ENCODE data around the gene SYNJ1. TPM values are rescaled to one million over a fixed set of nuclear protein-coding genes. Genes with fewer than 3 reads are reported as not detected.
"Not testable (repeated sequence)": the region's sequence is repeated elsewhere in the genome, so short reads cannot be mapped to it uniquely, and the experiment has no call there.

SYNJ1 gene
- total RNA-seq, 1 experiment from 2014 or later, result 5.8 TPM

DNA sequence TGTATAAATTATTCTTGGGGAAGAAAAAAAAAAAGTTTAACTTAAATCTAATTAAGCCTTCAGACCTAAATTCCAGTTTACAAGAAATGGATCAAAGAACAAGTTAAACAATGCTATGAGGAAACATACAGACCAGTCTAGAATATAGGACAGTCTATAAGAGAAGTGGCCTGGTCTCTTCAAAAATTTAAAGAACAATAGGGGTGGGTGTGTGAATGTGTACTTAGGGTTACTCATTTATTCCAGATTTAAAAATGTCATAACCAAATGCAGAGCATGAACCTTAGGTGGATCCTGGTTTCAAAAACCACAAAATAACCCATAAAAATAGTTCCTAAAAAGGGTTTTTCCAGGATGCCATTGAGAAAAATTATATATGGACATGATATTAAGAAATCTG lies 21.8 kb upstream of the SYNJ1 start:
- Histone ChIP-seq H3K4me1 (replicated peaks) (no peaks in the 10 kb centered on the region), H3K27me3 (replicated peaks) (no peaks in the 10 kb centered on the region), H3K36me3 (peaks cover 84% of the 10 kb centered on the region), H3K27ac (no peak overlapping the region), H3K9me3 (replicated peaks) (no peaks in the 10 kb centered on the region), H3K4me3 (no peak overlapping the region)
- no peak for DNase-seq (ENCODE audit: low read depth in 1 of 2, low spot score in 2 of 2)

DNA sequence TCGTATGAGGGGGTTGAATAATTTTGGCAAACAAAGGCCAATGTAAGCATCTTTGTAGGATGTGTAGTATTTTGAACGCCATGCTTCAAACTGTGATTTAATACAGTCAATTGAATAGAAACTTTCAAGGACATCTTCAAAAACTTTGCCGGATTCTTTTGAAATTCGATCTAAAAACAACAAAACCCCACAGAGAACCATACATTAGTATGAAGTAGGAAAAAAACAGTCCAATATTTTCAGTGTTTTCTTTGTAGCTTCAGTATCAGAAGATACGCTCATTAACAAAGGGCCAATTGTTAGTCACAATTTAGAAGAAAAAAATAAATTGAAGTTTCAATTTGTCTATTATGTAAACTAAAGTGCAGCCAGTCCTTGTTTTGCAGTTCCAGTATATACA lies 20.7 kb upstream of the SYNJ1 start:
- no peaks in the 10 kb centered on the region for H3K4me1 ChIP-seq (replicated peaks)
- no peaks in the 10 kb centered on the region for H3K27me3 ChIP-seq (replicated peaks)
- no peak overlapping the region for H3K27ac ChIP-seq
- DNase-seq (ENCODE audit: low read depth in 1 of 2, low spot score in 2 of 2), result no peak
- H3K9me3 ChIP-seq (replicated peaks), result no peaks in the 10 kb centered on the region
- no peak overlapping the region for H3K4me3 ChIP-seq
- peaks cover 82% of the 10 kb centered on the region for H3K36me3 ChIP-seq

DNA sequence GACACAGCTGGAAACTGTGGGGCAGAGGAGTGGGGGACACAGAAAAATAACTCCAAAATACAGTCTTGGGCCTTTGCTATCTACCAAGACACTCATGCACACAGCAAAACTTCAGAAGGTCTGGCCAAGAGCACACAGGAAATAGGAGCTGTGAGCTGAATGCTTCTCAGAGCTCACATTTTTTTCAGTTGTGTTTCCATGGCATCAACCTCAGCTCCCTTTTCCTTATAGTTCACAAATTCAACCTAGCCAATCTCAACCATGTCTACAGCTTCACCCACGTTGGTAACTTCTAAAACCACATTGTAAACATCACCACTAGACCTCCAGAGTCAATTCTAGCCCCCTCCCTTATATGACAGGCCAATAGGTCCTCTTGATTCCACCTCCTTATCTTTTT lies 19.6 kb upstream of the SYNJ1 start:
- H3K4me3 ChIP-seq, result no peak overlapping the region
- H3K4me1 ChIP-seq (replicated peaks), result no peaks in the 10 kb centered on the region
- peaks cover 85% of the 10 kb centered on the region for H3K36me3 ChIP-seq
- no peak for DNase-seq (ENCODE audit: low read depth in 1 of 2, low spot score in 2 of 2)
- H3K27me3 ChIP-seq (replicated peaks), result no peaks in the 10 kb centered on the region
- H3K9me3 ChIP-seq (replicated peaks), result no peaks in the 10 kb centered on the region
- H3K27ac ChIP-seq, result no peak overlapping the region

DNA sequence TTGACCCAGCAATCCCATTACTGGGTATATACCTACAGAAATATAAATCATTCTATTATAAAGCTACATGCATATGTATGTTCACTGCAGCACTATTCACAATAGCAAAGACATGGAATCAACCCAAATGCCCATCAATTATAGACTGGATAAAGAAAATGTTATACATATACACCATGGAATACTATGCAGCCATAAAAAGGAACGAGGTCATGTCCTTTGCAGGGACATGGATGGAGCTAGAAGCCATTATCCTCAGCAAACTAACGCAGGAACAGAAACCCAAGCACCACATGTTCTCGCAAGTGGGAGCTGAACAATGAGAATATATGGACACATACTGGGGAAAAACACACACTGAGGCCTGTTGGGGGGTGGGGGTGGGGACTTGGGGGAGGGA lies 18.9 kb upstream of the SYNJ1 start:
- H3K27ac ChIP-seq; H3K4me1 ChIP-seq (replicated peaks); H3K4me3 ChIP-seq; DNase-seq (ENCODE audit: low read depth in 1 of 2, low spot score in 2 of 2); H3K9me3 ChIP-seq (replicated peaks); H3K27me3 ChIP-seq (replicated peaks): not testable (repeated sequence)
- H3K36me3 ChIP-seq, result peaks cover 85% of the 10 kb centered on the region

DNA sequence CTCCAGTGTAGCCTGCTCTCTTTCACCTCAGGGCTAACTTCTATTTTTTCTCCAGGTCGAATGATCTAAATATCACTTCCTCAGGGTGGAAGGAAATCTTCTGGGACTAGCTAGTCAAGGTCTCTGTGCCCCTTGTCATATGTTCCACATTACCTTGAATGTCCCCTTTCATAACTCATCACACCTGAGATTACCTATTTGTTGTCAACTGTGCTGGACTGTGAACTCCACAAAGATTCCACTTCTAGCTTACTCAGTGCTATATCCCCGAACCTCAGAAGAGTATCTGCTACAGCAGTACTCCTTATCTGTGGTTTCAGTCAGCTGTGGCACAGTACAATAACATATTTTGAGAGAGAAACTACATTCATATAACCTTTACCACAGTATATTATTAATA lies 14.6 kb upstream of the SYNJ1 start:
- peaks cover 77% of the 10 kb centered on the region for H3K36me3 ChIP-seq
- H3K27ac ChIP-seq, result no peak overlapping the region
- no peaks in the 10 kb centered on the region for H3K27me3 ChIP-seq (replicated peaks)
- no peaks in the 10 kb centered on the region for H3K9me3 ChIP-seq (replicated peaks)
- DNase-seq (ENCODE audit: low read depth in 1 of 2, low spot score in 2 of 2), result no peak
- H3K4me1 ChIP-seq (replicated peaks), result no peaks in the 10 kb centered on the region
- H3K4me3 ChIP-seq, result no peak overlapping the region

DNA sequence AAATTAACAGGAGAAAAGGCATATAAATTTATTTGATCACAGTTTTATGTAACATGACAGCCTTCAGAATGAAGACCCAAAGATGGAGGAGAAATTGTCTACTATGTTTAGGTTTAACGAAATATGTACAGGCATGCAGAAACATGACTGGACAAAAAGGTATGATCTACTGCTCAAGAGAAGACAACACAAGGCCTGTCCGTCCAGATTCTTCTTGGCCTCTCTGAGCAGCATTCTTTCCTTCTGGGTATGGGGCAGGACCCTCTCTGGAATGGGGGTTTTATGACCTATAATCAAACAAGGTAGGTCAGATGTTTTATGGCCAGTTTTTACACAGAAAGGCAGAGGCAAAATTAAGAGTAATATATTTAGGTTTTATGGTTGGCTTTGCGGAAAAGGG lies 13.5 kb upstream of the SYNJ1 start:
- H3K27me3 ChIP-seq (replicated peaks), result no peaks in the 10 kb centered on the region
- no peaks in the 10 kb centered on the region for H3K4me1 ChIP-seq (replicated peaks)
- H3K36me3 ChIP-seq, result peaks cover 78% of the 10 kb centered on the region
- DNase-seq (ENCODE audit: low read depth in 1 of 2, low spot score in 2 of 2), result no peak
- no peak overlapping the region for H3K4me3 ChIP-seq
- H3K9me3 ChIP-seq (replicated peaks), result no peaks in the 10 kb centered on the region
- H3K27ac ChIP-seq, result no peak overlapping the region

DNA sequence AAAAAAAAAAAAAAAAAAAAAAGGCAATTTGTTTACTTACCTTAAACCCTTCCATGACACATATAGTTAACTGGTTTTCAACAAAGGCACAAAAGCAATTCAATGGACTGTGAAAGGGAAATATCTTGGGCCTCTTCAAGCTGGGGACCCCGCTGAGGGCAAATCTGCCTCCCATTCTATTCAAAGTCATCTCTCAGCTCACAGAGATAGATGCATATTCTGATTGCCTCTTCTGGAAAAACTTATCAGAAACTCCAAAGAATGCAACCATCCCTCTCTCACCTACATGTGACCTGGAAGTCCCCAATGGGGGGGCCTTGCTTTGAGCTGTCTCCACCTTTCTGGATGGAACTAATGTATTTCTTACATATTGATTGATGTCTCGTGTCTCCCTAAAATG lies 12.1 kb upstream of the SYNJ1 start:
- no peak overlapping the region for H3K4me3 ChIP-seq
- no peak for DNase-seq (ENCODE audit: low read depth in 1 of 2, low spot score in 2 of 2)
- H3K4me1 ChIP-seq (replicated peaks), result no peaks in the 10 kb centered on the region
- no peaks in the 10 kb centered on the region for H3K27me3 ChIP-seq (replicated peaks)
- no peaks in the 10 kb centered on the region for H3K9me3 ChIP-seq (replicated peaks)
- no peak overlapping the region for H3K27ac ChIP-seq
- H3K36me3 ChIP-seq, result peaks cover 67% of the 10 kb centered on the region

DNA sequence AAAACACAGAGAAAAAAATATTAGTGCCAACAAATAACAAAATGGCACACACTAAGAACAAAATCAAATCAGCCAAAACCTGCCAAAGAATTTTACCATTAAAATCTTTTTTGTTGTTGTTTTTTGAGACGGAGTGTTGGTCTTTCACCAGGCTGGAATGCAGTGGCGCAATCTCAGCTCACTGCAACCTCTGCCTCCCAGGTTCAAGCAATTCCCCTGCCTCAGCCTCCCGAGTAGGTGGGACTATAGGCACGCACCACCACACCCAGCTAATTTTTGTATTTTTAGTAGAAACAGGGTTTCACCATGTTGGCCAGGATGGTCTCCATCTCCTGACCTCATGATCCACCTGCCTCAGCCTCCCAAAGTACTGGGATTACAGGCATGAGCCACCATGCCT lies 8.3 kb upstream of the SYNJ1 start:
- H3K36me3 ChIP-seq, result peaks cover 50% of the 10 kb centered on the region
- not testable (repeated sequence) for H3K4me1 ChIP-seq (replicated peaks)

DNA sequence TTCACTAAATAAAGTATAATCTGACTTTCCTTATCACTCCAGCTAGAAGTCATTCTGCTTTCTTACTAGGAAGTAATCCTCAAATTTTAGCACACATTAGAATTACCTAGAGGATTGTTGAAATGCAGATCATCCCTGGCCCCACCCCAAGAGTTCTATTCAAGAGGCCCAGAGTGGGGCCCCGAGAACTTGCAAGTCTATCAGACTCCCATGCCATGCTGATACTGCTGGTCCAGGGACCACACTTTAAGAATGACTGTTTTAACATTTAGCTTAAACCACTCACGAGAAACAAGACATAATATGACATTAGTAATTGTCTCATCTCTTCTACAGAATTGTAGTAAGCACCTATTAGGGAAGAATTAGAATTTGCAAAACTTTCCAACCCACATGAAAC lies 7.7 kb upstream of the SYNJ1 start:
- Histone ChIP-seq H3K36me3 (peaks cover 47% of the 10 kb centered on the region), H3K4me3 (no peak overlapping the region), H3K9me3 (replicated peaks) (no peaks in the 10 kb centered on the region), H3K4me1 (replicated peaks) (no peaks in the 10 kb centered on the region), H3K27me3 (replicated peaks) (no peaks in the 10 kb centered on the region), H3K27ac (no peak overlapping the region)
- no peak for DNase-seq (ENCODE audit: low read depth in 1 of 2, low spot score in 2 of 2)

More for the DNA sequence above, 8.3 kb upstream of the SYNJ1 start:
- not testable (repeated sequence) for H3K27ac ChIP-seq; DNase-seq (ENCODE audit: low read depth in 1 of 2, low spot score in 2 of 2); H3K9me3 ChIP-seq (replicated peaks); H3K4me3 ChIP-seq; H3K27me3 ChIP-seq (replicated peaks)

DNA sequence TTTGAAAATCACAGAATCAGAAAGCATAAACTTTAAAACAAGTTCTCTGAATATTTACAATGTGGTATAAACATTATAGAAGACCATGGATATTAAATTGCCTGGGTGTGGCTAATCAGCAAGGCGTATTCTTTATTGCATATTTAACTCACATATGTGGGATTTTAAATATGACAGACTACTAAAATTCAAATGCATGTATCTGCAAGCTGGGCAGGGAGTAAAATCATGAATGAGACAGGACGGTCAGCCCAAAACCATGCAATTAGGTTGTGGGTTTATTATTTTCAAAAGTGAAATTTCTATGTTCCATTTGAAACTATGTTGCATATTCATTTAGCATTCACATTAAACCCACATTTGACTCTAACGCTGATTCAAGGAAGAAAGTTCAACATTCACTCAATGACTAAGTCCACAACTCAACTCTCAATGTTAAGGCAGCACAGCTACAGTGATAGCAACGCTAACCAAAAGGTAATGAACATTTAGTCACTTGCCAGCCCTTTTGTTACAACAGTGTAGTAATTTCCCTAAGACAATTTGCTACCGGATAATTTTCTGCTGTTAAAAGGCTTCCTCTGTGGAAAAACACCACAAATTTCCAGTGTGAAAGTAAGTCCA lies 6.3 kb upstream of the SYNJ1 start:
- H3K36me3 ChIP-seq, result peaks cover 37% of the 10 kb centered on the region
- DNase-seq (ENCODE audit: low read depth in 1 of 2, low spot score in 2 of 2), result no peak
- H3K4me3 ChIP-seq, result no peak overlapping the region
- no peaks in the 10 kb centered on the region for H3K9me3 ChIP-seq (replicated peaks)
- H3K4me1 ChIP-seq (replicated peaks), result no peaks in the 10 kb centered on the region
- no peaks in the 10 kb centered on the region for H3K27me3 ChIP-seq (replicated peaks)
- no peak overlapping the region for H3K27ac ChIP-seq

DNA sequence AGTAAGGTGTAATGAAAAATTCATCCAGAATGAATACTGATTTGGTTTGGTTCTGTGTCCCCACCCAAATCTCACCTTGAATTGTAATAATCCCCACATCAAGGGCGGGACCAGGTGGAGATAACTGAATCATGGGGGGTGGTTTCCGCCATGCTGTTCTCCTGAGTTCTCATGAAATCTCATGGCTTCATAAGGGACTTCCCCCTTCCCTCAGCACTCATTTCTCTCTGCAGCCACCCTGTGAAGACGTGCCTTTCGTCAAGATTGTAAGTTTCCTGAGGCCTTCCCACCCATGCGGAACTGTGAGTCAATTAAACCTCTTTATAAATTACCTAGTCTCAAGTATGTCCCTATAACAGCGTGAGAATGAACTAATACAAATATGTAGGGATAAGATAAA lies 5.5 kb upstream of the SYNJ1 start:
- H3K4me3 ChIP-seq, result no peak overlapping the region
- H3K27ac ChIP-seq, result no peak overlapping the region
- DNase-seq (ENCODE audit: low read depth in 1 of 2, low spot score in 2 of 2), result no peak
- H3K9me3 ChIP-seq (replicated peaks), result no peaks in the 10 kb centered on the region
- H3K36me3 ChIP-seq, result peaks cover 32% of the 10 kb centered on the region
- H3K27me3 ChIP-seq (replicated peaks), result no peaks in the 10 kb centered on the region
- peaks cover 6% of the 10 kb centered on the region for H3K4me1 ChIP-seq (replicated peaks)

DNA sequence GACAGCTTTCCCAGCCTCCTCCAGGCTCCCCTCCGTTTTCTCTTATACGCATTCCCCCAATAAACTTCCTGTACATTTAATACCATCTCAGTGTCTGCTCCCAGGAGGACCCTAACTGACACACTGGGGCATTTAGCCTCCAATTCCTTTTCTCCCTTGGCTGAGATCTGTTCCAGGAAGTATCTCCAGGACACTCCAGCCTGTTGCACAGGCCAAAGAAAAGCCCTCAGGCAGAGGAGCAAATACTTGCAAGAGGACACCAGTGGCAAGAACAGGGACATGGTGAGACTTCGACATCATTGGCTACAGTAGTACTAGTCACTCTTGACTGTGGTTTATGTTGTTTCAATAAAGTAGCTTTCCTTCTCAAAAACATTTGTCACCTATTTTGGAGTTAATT lies 4.7 kb upstream of the SYNJ1 start:
- DNase-seq (ENCODE audit: low read depth in 1 of 2, low spot score in 2 of 2), result no peak
- H3K9me3 ChIP-seq (replicated peaks), result no peaks in the 10 kb centered on the region
- H3K27ac ChIP-seq, result no peak overlapping the region
- H3K36me3 ChIP-seq, result peaks cover 28% of the 10 kb centered on the region
- H3K4me3 ChIP-seq, result no peak overlapping the region
- no peaks in the 10 kb centered on the region for H3K27me3 ChIP-seq (replicated peaks)
- H3K4me1 ChIP-seq (replicated peaks), result peaks cover 7% of the 10 kb centered on the region

DNA sequence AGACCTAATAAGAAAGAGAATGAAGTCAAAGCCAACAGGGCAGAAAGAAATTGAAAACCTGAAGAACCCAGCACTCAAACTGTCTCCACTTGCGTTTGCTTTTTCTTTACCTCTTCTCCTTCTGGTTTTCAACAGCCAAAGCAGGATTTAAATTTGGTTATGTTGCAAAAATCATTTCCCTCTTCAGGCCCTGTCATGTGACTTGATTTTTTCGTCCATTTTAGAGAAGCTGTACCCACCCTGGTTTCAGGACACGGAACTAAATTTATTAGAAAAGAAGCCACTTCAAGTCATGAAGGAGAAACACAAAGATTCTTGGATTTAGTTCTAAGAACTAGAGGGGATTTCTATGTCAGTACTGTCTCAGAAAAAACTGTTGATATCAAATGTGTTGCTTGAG lies 1.0 kb upstream of the SYNJ1 start:
- H3K27ac ChIP-seq, result no peak overlapping the region
- no peaks in the 10 kb centered on the region for H3K9me3 ChIP-seq (replicated peaks)

DNA sequence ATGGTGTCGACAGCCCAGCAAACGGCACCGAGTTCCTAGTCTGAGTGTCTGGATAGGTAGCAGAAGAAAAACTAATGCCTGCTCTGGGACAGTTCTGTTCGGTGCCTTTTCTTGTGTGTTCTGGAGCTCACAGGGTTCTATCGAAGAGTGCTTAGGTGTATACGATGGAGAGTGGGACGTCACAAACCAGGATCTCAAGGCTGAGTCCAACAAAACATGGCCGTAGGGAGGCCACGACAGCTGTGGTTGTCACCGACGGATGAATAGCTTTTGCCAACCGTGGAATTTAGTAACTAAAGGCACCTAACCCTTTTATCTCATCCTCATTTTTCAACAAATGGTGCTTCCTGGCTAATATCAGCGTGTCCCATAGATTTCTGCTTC lies 635 bp upstream of the SYNJ1 start:
- H3K9me3 ChIP-seq (replicated peaks), result no peaks in the 10 kb centered on the region
- H3K4me1 ChIP-seq (replicated peaks), result peaks cover 11% of the 10 kb centered on the region
- H3K36me3 ChIP-seq, result peaks cover 10% of the 10 kb centered on the region
- H3K27ac ChIP-seq, result no peak overlapping the region
- DNase-seq (ENCODE audit: low read depth in 1 of 2, low spot score in 2 of 2), result no peak
- no peaks in the 10 kb centered on the region for H3K27me3 ChIP-seq (replicated peaks)
- peak overlapping the region; percentile 76 for H3K4me3 ChIP-seq

More for the DNA sequence above, 1.0 kb upstream of the SYNJ1 start:
- peak overlapping the region; percentile 76 for H3K4me3 ChIP-seq
- H3K27me3 ChIP-seq (replicated peaks), result no peaks in the 10 kb centered on the region
- H3K4me1 ChIP-seq (replicated peaks), result peaks cover 11% of the 10 kb centered on the region
- no peak for DNase-seq (ENCODE audit: low read depth in 1 of 2, low spot score in 2 of 2)
- peaks cover 14% of the 10 kb centered on the region for H3K36me3 ChIP-seq

Data from SJSA1 (cell line).